M059J (cell line): ENCODE measurements around the gene CDK5. TPM values are rescaled to one million over a fixed set of nuclear protein-coding genes. Genes with fewer than 3 reads are reported as not detected.
"Not testable (repeated sequence)": the region's sequence is repeated elsewhere in the genome, so short reads cannot be mapped to it uniquely, and the experiment has no call there.

Experiments used
- DNase-seq: peaks from one replicate; pipeline ENCODE4 v3.0.0-alpha.2; 2012; ENCODE audit warnings: low read depth
- total RNA-seq: library from RNA; depleted of rRNA; stranded (reverse); fragments of >200 nt; shearing (Covaris generic); gene quantifications from 2 replicates; pipeline ENCODE4 v1.2.3, GENCODE V29; 2014

CDK5 gene
- total RNA-seq, 1 experiment from 2014 or later, result 54.2 TPM

DNA sequence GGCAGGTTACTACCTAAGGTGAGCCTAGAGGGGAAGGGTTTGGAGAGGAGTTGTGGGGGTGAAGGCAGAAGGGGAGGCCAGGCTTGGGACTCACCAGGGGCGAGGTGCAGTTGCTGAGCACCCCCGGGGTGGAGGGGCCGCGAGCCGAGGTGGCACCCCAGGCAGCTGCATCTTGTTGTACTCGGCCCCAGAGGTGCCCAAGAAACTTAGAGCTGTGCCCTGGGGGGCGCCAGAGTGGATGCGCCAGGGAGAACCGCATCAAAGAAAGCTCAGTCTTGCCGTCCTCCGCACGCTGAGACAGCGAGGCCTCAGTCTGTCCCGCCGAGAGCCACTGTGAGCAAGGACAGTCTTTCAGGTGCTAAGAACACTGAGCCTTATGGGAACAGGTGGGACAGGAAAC lies 40.8 kb downstream of the CDK5 start:
- no peak for DNase-seq

DNA sequence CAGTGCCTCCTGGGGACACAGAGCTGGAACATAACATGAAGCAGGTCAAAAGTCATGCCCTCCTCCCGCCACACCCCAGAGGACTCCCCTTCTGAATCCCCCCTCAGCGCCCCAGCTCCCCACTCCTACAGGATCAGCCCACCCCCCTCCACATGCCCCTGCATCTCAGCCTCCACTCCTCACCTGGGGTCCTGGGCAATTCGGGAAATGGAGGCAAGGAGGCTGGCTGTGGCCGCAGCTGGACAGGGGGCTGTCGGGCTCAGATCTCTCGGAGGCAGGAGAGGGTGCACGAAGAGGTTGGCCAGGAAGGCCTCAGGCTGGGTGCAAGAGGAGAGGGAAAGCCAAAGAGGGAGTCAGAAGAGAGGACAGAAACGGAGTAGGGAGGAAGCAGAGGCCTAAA lies 41.2 kb downstream of the CDK5 start:
- no peak for DNase-seq

- no peak for DNase-seq
Measured at GRCh38 chr7:151015967-151016366, 41.7 kb downstream of the CDK5 start.

GRCh38 chr7:151014950-151015349 lies 42.7 kb downstream of the CDK5 start:
- no peak for DNase-seq

DNA sequence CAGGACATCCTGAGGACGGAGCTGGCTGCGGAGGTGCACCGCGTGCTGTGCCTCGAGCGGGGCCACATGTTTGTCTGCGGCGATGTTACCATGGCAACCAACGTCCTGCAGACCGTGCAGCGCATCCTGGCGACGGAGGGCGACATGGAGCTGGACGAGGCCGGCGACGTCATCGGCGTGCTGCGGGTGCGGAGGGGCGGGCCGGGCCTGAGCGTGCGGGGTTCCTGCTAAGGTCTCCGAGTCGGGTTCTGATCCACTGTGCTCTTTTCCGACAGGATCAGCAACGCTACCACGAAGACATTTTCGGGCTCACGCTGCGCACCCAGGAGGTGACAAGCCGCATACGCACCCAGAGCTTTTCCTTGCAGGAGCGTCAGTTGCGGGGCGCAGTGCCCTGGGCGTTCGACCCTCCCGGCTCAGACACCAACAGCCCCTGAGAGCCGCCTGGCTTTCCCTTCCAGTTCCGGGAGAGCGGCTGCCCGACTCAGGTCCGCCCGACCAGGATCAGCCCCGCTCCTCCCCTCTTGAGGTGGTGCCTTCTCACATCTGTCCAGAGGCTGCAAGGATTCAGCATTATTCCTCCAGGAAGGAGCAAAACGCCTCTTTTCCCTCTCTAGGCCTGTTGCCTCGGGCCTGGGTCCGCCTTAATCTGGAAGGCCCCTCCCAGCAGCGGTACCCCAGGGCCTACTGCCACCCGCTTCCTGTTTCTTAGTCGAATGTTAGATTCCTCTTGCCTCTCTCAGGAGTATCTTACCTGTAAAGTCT lies 43.8 kb downstream of the CDK5 start:
- DNase-seq, result peak; percentile 43

DNA sequence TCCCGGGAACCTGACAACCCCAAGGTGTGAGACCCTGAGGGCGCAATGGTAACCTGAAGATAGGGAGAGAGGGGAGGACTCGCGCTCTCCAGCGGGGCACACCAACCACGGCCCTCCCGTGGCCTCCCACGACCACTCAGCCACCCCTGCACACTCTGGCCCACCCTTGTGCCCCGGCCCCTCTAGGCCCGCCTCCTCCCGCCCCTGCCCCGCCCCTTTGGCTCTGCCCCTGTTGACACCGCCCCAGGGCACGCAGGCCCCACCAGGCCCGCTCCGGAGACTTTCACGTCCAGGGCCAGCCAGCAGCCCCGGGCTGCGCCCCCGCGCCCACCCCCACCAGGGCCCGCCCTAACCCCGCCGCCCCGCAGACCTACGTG lies 44.4 kb downstream of the CDK5 start:
- DNase-seq, result no peak

DNA sequence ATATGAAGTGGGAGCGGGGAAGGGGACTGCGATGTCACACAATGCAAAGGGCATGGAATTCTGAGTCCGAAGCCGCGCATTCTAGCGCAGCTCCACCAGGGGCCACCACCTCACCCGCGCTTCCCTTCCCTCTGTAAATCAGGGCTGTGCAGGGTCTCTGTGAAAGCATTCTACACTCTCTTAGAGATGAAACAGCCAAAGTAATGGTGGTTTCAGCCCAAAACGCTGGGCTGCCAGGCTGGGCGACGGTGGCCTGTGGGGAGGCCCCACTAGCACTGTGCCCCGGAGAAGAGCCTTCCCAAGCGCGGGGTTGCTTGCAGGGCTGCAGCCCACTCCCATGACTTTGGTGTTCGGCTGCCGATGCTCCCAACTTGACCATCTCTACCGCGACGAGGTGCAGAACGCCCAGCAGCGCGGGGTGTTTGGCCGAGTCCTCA lies 44.8 kb downstream of the CDK5 start:
- DNase-seq, result no peak

DNA sequence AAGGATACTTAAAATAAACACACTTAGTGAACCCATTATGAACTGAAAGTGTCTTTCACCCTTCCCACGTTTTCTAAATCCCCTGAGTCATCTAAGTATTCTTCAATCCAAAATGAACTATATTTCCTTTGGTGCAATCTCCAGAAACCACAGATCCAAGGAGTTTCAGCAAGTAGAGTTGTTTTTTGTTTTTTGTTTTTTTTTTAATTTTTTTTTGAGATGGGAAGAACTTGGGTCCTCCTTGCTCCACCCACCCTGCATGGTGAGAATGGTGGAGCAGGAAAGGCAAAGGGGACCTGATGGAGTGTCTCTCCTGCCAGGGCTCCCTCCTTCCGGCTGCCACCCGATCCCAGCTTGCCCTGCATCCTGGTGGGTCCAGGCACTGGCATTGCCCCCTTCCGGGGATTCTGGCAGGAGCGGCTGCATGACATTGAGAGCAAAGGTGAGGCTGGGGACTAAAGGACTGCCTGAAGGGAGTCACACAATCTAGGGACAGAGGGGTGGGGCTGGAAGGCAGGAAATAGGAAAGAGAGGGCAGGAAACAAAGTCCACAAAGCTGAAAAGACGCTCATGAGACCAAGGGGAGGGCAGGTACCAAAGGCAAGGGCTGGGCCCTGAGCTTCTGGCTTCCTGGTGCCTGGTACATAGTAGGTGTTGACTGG lies 45.5 kb downstream of the CDK5 start:
- DNase-seq, result peak; percentile 66

DNA sequence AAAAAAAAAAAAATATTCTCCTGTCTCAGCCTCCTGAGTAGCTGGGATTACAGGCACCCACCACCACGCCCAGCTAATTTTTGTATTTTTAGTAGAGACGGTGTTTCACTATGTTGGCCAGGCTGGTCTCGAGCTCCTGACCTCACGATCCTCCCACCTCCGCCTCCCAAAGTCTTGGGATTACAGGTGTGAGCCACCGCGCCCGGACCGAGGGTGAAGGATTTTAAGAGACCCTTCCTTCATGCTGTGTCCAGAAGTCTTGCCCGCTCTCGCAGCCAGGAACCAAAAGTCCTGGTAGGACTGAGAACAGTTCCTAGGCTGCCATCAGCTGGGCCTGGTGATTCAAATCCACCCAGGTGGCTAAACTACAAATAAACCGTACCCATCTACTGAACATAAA lies 46.1 kb downstream of the CDK5 start:
- not testable (repeated sequence) for DNase-seq

GRCh38 chr7:151011097-151011409 lies 46.6 kb downstream of the CDK5 start:
- DNase-seq, result no peak

- DNase-seq, result no peak
Measured at GRCh38 chr7:151010307-151011096, 47.2 kb downstream of the CDK5 start.

DNA sequence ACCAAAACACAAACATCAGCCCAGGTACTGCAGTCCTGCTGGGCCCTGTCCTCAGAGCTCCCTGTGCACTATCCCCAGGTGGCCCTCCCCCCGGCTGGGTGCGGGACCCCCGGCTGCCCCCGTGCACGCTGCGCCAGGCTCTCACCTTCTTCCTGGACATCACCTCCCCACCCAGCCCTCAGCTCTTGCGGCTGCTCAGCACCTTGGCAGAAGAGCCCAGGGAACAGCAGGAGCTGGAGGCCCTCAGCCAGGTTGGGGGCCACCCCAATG lies 47.7 kb downstream of the CDK5 start:
- DNase-seq, result no peak

DNA sequence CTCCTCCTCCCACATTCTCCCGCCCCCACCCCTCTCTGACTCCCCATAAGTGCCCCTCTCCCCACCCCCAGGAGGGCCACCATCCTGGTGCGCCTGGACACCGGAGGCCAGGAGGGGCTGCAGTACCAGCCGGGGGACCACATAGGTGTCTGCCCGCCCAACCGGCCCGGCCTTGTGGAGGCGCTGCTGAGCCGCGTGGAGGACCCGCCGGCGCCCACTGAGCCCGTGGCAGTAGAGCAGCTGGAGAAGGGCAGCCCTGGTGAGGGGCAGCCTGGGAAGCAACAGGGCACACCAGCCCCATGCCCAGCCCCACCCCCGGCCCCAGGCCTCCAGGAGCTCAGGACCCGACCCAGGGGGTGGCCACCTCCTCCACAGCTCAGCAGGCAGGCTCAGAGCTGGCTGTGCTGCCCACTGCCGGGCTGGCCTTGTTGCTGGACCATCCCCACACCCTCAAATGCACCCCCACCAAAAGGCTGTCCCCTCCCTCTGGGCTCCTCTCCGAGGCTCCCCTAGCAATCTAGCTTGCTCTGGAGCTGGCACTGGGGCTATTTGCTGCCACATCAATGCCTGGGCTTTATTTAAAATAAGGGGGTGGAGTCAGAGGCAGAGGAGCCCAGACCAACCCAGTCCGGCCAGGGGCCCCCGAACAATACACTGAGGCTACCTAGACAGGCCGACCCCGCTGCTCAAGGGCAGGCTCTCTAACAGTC lies 48.2 kb downstream of the CDK5 start:
- DNase-seq, result no peak

DNA sequence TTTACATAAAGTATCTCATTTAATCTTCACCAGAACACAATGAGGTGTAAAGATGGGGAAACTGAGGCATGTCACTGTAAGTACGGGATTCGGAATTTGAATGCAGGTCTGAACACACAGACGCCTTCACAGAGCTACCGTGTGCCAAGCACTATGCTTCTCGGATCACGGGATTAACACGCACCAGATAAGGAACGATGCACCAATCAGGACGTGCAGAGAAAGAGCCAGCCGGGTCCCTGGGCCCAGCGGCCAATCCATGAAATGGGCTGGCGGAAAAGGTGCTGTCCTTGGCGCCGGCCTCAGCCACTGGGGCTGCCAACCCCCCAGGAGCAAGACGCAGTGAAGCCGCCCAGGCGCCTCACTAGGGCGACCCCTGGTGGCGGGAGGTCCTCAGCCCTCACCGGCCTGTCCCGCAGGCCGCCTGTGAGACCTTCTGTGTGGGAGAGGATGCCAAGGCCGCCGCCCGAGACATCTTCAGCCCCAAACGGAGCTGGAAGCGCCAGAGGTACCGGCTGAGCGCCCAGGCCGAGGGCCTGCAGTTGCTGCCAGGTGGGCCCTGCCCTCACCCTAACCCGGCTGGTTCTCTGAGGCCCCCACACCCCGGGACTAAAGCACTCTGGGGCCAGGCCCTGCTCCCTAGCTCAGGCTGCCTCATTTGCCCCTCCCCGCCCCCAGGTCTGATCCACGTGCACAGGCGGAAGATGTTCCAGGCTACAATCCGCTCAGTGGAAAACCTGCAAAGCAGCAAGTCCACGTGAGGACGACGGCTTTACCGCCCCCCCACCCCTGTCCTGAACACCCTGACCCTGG lies 49.0 kb downstream of the CDK5 start:
- no peak for DNase-seq

DNA sequence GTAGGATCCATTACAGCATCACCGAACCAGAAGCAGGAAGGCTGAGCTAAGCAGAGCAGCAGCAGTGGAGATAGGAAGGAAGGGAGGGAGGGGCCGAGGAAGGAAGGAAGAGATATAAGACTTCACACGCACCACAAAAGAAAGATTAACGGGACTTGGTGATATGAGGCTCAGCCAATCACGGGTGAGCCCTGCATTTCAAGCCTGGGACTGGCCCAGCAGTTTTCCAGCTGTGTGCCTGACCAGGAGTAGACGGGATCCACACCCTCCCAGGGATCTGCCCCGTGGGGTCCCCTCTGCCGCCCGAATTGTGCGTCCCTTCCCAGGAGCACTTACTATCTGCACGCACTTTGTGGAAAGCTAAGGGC lies 49.6 kb downstream of the CDK5 start:
- DNase-seq, result peak; percentile 46

GRCh38 chr7:151007469-151007898 lies 50.2 kb downstream of the CDK5 start:
- DNase-seq, result peak; percentile 74

DNA sequence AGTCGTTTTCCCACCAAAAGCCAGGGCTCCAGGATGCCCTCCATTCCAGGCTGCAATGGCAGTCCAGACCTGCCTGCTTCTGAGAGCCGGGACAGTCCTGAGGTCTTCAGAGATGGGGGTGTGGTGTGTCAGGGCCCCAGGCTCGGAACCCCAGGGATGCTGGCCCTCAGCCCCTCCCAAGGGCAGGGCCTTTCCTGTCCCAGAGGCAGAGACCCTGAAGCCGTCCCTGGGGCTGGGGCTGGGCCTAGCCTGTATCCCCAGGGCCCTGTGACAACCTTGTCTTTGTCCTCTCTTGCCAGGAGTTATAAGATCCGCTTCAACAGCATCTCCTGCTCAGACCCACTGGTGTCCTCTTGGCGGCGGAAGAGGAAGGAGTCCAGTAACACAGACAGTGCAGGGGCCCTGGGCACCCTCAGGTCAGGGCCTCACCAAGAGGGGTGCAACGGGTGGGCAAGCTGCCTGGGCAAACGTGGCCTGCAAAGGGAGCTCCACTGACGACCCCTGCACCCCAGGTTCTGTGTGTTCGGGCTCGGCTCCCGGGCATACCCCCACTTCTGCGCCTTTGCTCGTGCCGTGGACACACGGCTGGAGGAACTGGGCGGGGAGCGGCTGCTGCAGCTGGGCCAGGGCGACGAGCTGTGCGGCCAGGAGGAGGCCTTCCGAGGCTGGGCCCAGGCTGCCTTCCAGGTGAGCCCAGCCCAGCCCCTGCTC lies 51.0 kb downstream of the CDK5 start:
- DNase-seq, result no peak

DNA sequence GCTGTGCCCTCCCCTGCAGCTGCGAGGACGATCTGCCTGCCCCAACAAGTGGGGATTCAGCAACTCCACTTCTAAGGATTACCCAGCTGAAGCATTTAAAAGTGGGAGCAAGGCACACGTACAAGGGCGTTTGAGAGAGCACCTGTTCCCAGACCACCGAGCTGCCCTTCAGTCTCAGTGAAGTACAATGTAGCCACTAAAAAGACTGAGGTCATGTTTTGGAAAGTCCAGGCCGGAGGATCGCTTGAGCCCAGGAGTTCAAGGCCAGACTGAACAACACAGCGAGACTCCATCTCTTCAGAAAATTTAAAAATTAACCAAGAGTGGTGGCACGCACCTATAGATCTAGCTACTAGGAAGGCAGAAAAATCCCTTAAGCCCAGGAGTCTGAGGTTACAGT lies 52.1 kb downstream of the CDK5 start:
- DNase-seq, result no peak
